Measurements from ENCODE around the gene FRAT2. TPM values are rescaled to one million over a fixed set of nuclear protein-coding genes. Genes with fewer than 3 reads are reported as not detected.

The FRAT2 gene
- total and polyA plus RNA-seq, 2 of the 13 experiments (the other 11 are each of a cell fraction or from before 2014, with no cell fraction given): 7.2 to 14.1 TPM

GRCh38 chr10:97327348-97328294 lies 6.9 kb downstream of the FRAT2 start (continued):
- no peak for TF ChIP-seq ZNF317 (CRISPR knock-in tag; IDR thresholded peaks at IDR 0.05)
- no peak; the same call in 1 of the 2 replicates for TF ChIP-seq STAG1 (CRISPR knock-in tag; IDR thresholded peaks at IDR 0.05)
- no peak for TF ChIP-seq KDM3A (CRISPR knock-in tag; IDR thresholded peaks at IDR 0.05; ENCODE audit: low read depth)
- no peak for TF ChIP-seq TEAD2 (CRISPR knock-in tag; IDR thresholded peaks at IDR 0.05)
- no peak for TF ChIP-seq ZNF17 (CRISPR knock-in tag; IDR thresholded peaks at IDR 0.05)
- peak; percentile 85 for TF ChIP-seq TBL1XR1 (IDR thresholded peaks at IDR 0.05; ENCODE audit: borderline replicate concordance, low read length, partially characterized antibody)
- TF ChIP-seq ZNF383 (CRISPR knock-in tag; IDR thresholded peaks at IDR 0.05; ENCODE audit: borderline replicate concordance): no peak
- peak; percentile 76 for TF ChIP-seq ONECUT2 (CRISPR knock-in tag; IDR thresholded peaks at IDR 0.05)
- TF ChIP-seq ZFP36 (IDR thresholded peaks at IDR 0.05; ENCODE audit: borderline replicate concordance, low read depth, low read length, partially characterized antibody): no peak
- peak; percentile 64; the same call in 1 of the 2 replicates for TF ChIP-seq REPIN1 (CRISPR knock-in tag; IDR thresholded peaks at IDR 0.05; ENCODE audit: borderline replicate concordance, low read depth)
- TF ChIP-seq DNMT3B (CRISPR knock-in tag; conservative IDR thresholded peaks at IDR 0.05): no peak
- TF ChIP-seq ZNF777 (CRISPR knock-in tag; IDR thresholded peaks at IDR 0.05): 0 out of 2 replicates have a peak, but pooled peaks have one; percentile 43
- TF ChIP-seq ZNF766 (CRISPR knock-in tag; IDR thresholded peaks at IDR 0.05; ENCODE audit: borderline replicate concordance): no peak
- TF ChIP-seq ZSCAN31 (CRISPR knock-in tag; IDR thresholded peaks at IDR 0.05; ENCODE audit: low read depth): no peak
- TF ChIP-seq KLF6 (CRISPR knock-in tag; IDR thresholded peaks at IDR 0.05): peak; percentile 93
- no peak for TF ChIP-seq ZNF546 (CRISPR knock-in tag; conservative IDR thresholded peaks at IDR 0.05)
- no peak for TF ChIP-seq MAF1 (CRISPR knock-in tag; IDR thresholded peaks at IDR 0.05; ENCODE audit: borderline replicate concordance)
- TF ChIP-seq ZNF33B (CRISPR knock-in tag; IDR thresholded peaks at IDR 0.05): 0 out of 2 replicates have a peak, but pooled peaks have one; percentile 10
- TF ChIP-seq SATB2 (CRISPR knock-in tag; IDR thresholded peaks at IDR 0.05): 0 out of 2 replicates have a peak, but pooled peaks have one; percentile 19
- peak; percentile 93 for TF ChIP-seq PAXIP1 (CRISPR knock-in tag; conservative IDR thresholded peaks at IDR 0.05)
- no peak for TF ChIP-seq ZNF615 (CRISPR knock-in tag; IDR thresholded peaks at IDR 0.05; ENCODE audit: borderline replicate concordance)
- peak; percentile 91 for TF ChIP-seq ISL2 (CRISPR knock-in tag; IDR thresholded peaks at IDR 0.05)
- TF ChIP-seq BRF2 (CRISPR knock-in tag; IDR thresholded peaks at IDR 0.05): no peak
- no peak; the same call in 1 of the 2 replicates for TF ChIP-seq CBFB (CRISPR knock-in tag; IDR thresholded peaks at IDR 0.05)
- TF ChIP-seq FOXO1 (CRISPR knock-in tag; IDR thresholded peaks at IDR 0.05): peak; percentile 91
- TF ChIP-seq ZNF841 (CRISPR knock-in tag; IDR thresholded peaks at IDR 0.05; ENCODE audit: borderline replicate concordance): no peak
